IMR-90 (cell line): Measurements from ENCODE around the gene KRTAP9-4. TPM values are rescaled to one million over a fixed set of nuclear protein-coding genes. Genes with fewer than 3 reads are reported as not detected.
A peak's percentile ranks its signal among the peaks of the same experiment; 100 is the strongest.

Experiments
- ATAC-seq: fragments of 200-7000 bp; cut with Tn5 transposase; 2 replicates; pipeline ENCODE4 v1.9.1; 2020; ENCODE audit warnings: low read depth, mild to moderate bottlenecking, moderate library complexity
- BruUV-seq: library from RNA; stranded (reverse); fragments of 400-500 nt; replicated peaks from 2 replicates; lab custom pipeline; 2021; lab: Mats Ljungman, UMichigan
- CTCF ChIA-PET: fragments of 300-600 bp; formaldehyde crosslinking; extraction: SDS; loops from one replicate; lab custom pipeline; 2021; ENCODE audit warnings: antibody characterized with exemption; lab: Yijun Ruan, JAX
- POLR2A ChIA-PET: fragments of 300-600 bp; sonication (Branson Sonifier 250); formaldehyde crosslinking; loops from one replicate; lab custom pipeline; 2022; ENCODE audit warnings: antibody characterized with exemption; ENCODE audit not compliant: unreplicated experiment; lab: Charles Lee
- DNase-seq: peaks from one replicate; pipeline ENCODE4 v3.0.0; 2013
- H2AFZ ChIP-seq: replicated peaks from 2 replicates; pipeline ENCODE3; 2013; ENCODE audit warnings: low read length, mild to moderate bottlenecking; ENCODE audit not compliant: poor library complexity
- H2AK5ac ChIP-seq: 2 replicates; pipeline ENCODE4 v1.6.1; 2013; ENCODE audit warnings: low read depth, low read length, inconsistent platforms
- H2AK9ac ChIP-seq: replicated peaks from 2 replicates; pipeline ENCODE3; 2013; ENCODE audit warnings: mild to moderate bottlenecking, low read depth, low read length, moderate library complexity; ENCODE audit not compliant: poor library complexity
- H2BK120ac ChIP-seq: 2 replicates; pipeline ENCODE4 v1.6.1; 2013; ENCODE audit warnings: low read depth, low read length, inconsistent platforms
- H2BK15ac ChIP-seq: 3 replicates; pipeline ENCODE4 v1.6.1; 2013; ENCODE audit warnings: low read depth, low read length, inconsistent platforms
- H2BK20ac ChIP-seq: 2 replicates; pipeline ENCODE4 v1.6.1; 2013; ENCODE audit warnings: low read depth, mild to moderate bottlenecking, inconsistent platforms, low read length, moderate library complexity
- H2BK5ac ChIP-seq: 2 replicates; pipeline ENCODE4 v1.6.1; 2013; ENCODE audit warnings: mild to moderate bottlenecking, low read depth, low read length, inconsistent platforms; ENCODE audit not compliant: poor library complexity, severe bottlenecking
- H3K14ac ChIP-seq: replicated peaks from 2 replicates; pipeline ENCODE4 v1.6.1; 2013; ENCODE audit warnings: low read depth, low read length, inconsistent platforms
- H3K18ac ChIP-seq: 2 replicates; pipeline ENCODE4 v1.6.1; 2013; ENCODE audit warnings: low read depth, low read length, control low read depth
- H3K23ac ChIP-seq: 2 replicates; pipeline ENCODE4 v1.6.1; 2013; ENCODE audit warnings: low read depth, low read length, inconsistent platforms
- H3K27ac ChIP-seq: 2 replicates; pipeline ENCODE4 v1.5.1; 2013; ENCODE audit warnings: mild to moderate bottlenecking, control low read depth, low read length; ENCODE audit not compliant: insufficient read depth
- H3K27me3 ChIP-seq: 2 replicates; pipeline ENCODE4 v1.6.1; 2013; ENCODE audit warnings: low read length; ENCODE audit not compliant: control insufficient read depth, insufficient read depth
- H3K36me3 ChIP-seq: 2 replicates; pipeline ENCODE4 v1.6.1; 2013; ENCODE audit warnings: low read length, mixed read lengths; ENCODE audit not compliant: control insufficient read depth, insufficient read depth
- H3K4ac ChIP-seq: 2 replicates; pipeline ENCODE4 v1.6.1; 2013; ENCODE audit warnings: low read depth, low read length, inconsistent platforms
- H3K4me1 ChIP-seq: 2 replicates; pipeline ENCODE4 v1.6.1; 2013; ENCODE audit warnings: low read length, mixed read lengths; ENCODE audit not compliant: control insufficient read depth, insufficient read depth
- H3K4me2 ChIP-seq: 2 replicates; pipeline ENCODE4 v1.6.1; 2013; ENCODE audit warnings: low read depth, mild to moderate bottlenecking, control low read depth, low read length, moderate library complexity
- H3K4me3 ChIP-seq: 2 replicates; pipeline ENCODE4 v1.5.1; 2013; ENCODE audit warnings: low read depth, mild to moderate bottlenecking, control low read depth, low read length, moderate library complexity; ENCODE audit not compliant: insufficient read depth
- H3K56ac ChIP-seq: 2 replicates; pipeline ENCODE4 v1.6.1; 2013; ENCODE audit warnings: low read length, inconsistent platforms; ENCODE audit not compliant: insufficient read depth; ENCODE audit errors: extremely low read depth
- H3K79me1 ChIP-seq, 2 experiments: 2 replicates each; pipeline ENCODE4 v1.6.1; 2013; ENCODE audit warnings: low read length in 2 of 2, inconsistent platforms in 1 of 2, low read depth in 1 of 2
- H3K9ac ChIP-seq: 2 replicates; pipeline ENCODE4 v1.6.1; 2013; ENCODE audit warnings: low read depth, low read length, control low read depth
- H3K9me1 ChIP-seq: 2 replicates; pipeline ENCODE4 v1.6.1; 2013; ENCODE audit warnings: low read length, inconsistent platforms; ENCODE audit not compliant: insufficient read depth
- H3K9me3 ChIP-seq: 2 replicates; pipeline ENCODE4 v1.6.1; 2013; ENCODE audit warnings: low read length; ENCODE audit not compliant: control insufficient read depth, insufficient read depth
- H4K20me1 ChIP-seq: 2 replicates; pipeline ENCODE4 v1.6.1; 2013; ENCODE audit warnings: low read length, inconsistent platforms; ENCODE audit not compliant: insufficient read depth
- H4K5ac ChIP-seq: 2 replicates; pipeline ENCODE4 v1.6.1; 2013; ENCODE audit warnings: mild to moderate bottlenecking, low read depth, low read length, control low read depth
- H4K8ac ChIP-seq, 2 experiments: 2 replicates each; pipeline ENCODE4 v1.6.1; 2013; ENCODE audit warnings: low read depth in 2 of 2, low read length in 2 of 2, control low read depth in 1 of 2, inconsistent platforms in 1 of 2
- H4K91ac ChIP-seq: 2 replicates; pipeline ENCODE4 v1.6.1; 2013; ENCODE audit warnings: low read depth, low read length, inconsistent platforms; ENCODE audit not compliant: insufficient read depth
- BHLHE40 ChIP-seq: fragments of 150-350 bp; IDR thresholded peaks from 2 replicates; pipeline ENCODE4 v1.6.1; 2016; ENCODE audit warnings: mild to moderate bottlenecking, low read depth, low read length
- CEBPB ChIP-seq: IDR thresholded peaks from 2 replicates; pipeline ENCODE4 v1.6.1; 2012; ENCODE audit warnings: low read depth, low read length, improper control_type of control experiment
- CHD1 ChIP-seq: IDR thresholded peaks from 2 replicates; pipeline ENCODE4 v1.6.1; 2012; ENCODE audit warnings: low read depth, low read length, improper control_type of control experiment
- FOS ChIP-seq: fragments of 150-350 bp; IDR thresholded peaks from 2 replicates; pipeline ENCODE4 v1.6.1; 2016; ENCODE audit warnings: low read depth, low read length
- MAFK ChIP-seq: IDR thresholded peaks from 2 replicates; pipeline ENCODE4 v1.6.1; 2012; ENCODE audit warnings: low read depth, low read length, improper control_type of control experiment
- MAZ ChIP-seq: IDR thresholded peaks from 2 replicates; pipeline ENCODE4 v1.6.1; 2012; ENCODE audit warnings: low read depth, mild to moderate bottlenecking, low read length, improper control_type of control experiment, moderate library complexity, borderline replicate concordance
- MXI1 ChIP-seq: IDR thresholded peaks from 2 replicates; pipeline ENCODE4 v1.6.1; 2012; ENCODE audit warnings: low read depth, mild to moderate bottlenecking, low read length, moderate library complexity, borderline replicate concordance
- POLR2A ChIP-seq: IDR thresholded peaks from 2 replicates; pipeline ENCODE4 v1.6.1; 2012; ENCODE audit warnings: mild to moderate bottlenecking, low read depth, low read length
- RAD21 ChIP-seq: IDR thresholded peaks from 2 replicates; pipeline ENCODE4 v1.6.1; 2012; ENCODE audit warnings: low read length, improper control_type of control experiment
- RCOR1 ChIP-seq: IDR thresholded peaks from 2 replicates; pipeline ENCODE4 v1.6.1; 2012; ENCODE audit warnings: mild to moderate bottlenecking, low read length, improper control_type of control experiment; ENCODE audit not compliant: insufficient replicate concordance
- RFX5 ChIP-seq: IDR thresholded peaks from 2 replicates; pipeline ENCODE4 v1.8.0; 2012; ENCODE audit warnings: low read depth, mild to moderate bottlenecking, low read length, moderate library complexity
- SMC3 ChIP-seq: fragments of 150-350 bp; IDR thresholded peaks from 2 replicates; pipeline ENCODE4 v1.6.1; 2016; ENCODE audit warnings: low read depth, mild to moderate bottlenecking, antibody characterized with exemption, low read length, moderate library complexity
- WGBS, 2 experiments: methylation state at CpG; one replicate each; pipeline versions ENCODE4 v1.1.5 to v1.1.7; 2013; ENCODE audit warnings: missing lambda C conversion rate in 2 of 2; ENCODE audit not compliant: insufficient read length in 1 of 2; ENCODE audit errors: extremely low coverage in 2 of 2; 5-methylcytosine and 5-hydroxymethylcytosine counted together
- dilution Hi-C: fragments of 300-500 bp; cut with HindIII; formaldehyde crosslinking; loops from one replicate; pipeline ENCODE4 v1.14.3; 2018; ENCODE audit warnings: low sequenced_read_pairs; ENCODE audit not compliant: unreplicated experiment
- in situ Hi-C: fragments of 300-500 bp; cut with MboI; formaldehyde crosslinking; loops from 3 replicates; pipeline ENCODE4 v1.14.3; 2019; ENCODE audit warnings: low sequenced_read_pairs, inconsistent platforms, mixed read lengths
- intact Hi-C: fragments of 100-400 bp; cut with micrococcal nuclease; formaldehyde crosslinking; loops from 2 replicates; pipeline ENCODE4 v1.10.0; 2022
- polyA plus RNA-seq, 3 experiments: library from polyadenylated mRNA; depleted of rRNA; stranded (reverse); fragments of >200 nt; gene quantifications; 2 replicates each; pipeline ENCODE4 v1.2.3, GENCODE V29; 2012; ENCODE audit warnings: low replicate concordance in 1 of 3
- total RNA-seq: library from RNA; depleted of rRNA; stranded (reverse); fragments of >200 nt; gene quantifications from 2 replicates; pipeline ENCODE4 v1.2.3, GENCODE V29; 2012
- TF ChIP-seq, protein P1 (sequence below): conservative IDR thresholded peaks from 2 replicates; pipeline ENCODE4 v1.5.1; 2012; ENCODE audit warnings: mild to moderate bottlenecking, low read depth, low read length, improper control_type of control experiment
- TF ChIP-seq, protein P2 (sequence below): fragments of 150-350 bp; IDR thresholded peaks from 2 replicates; pipeline ENCODE4 v1.6.1; 2016; ENCODE audit warnings: low read depth, mild to moderate bottlenecking, low read length, moderate library complexity, borderline replicate concordance

The KRTAP9-4 gene
- total and polyA plus RNA-seq, 2 of the 4 experiments (the other 2 are of a cell fraction): not detected

- dilution Hi-C loops: no loop called here
- BruUV-seq: no TSS peak
Measured at GRCh38 chr17:41265078-41265477, 15.6 kb downstream of the KRTAP9-4 start, which contains the start of gene KRTAP9-6. Gene KRTAP9-6 (plus strand): TSS chr17:41265378. CDS start chr17:41265378, 0 bp downstream.

More at GRCh38 chr17:41265078-41265477, 15.6 kb downstream of the KRTAP9-4 start, which contains the start of gene KRTAP9-6:
- Histone ChIP-seq H2BK120ac (no peak within 1 kb of the TSS), H3K18ac (no peak within 1 kb of the TSS), H3K4ac (no peak within 1 kb of the TSS), H4K20me1 (no peaks in the 10 kb centered on the region), H2BK20ac (no peak within 1 kb of the TSS; the same call in 1 of the 2 replicates), H2BK15ac (peak within 1 kb of the TSS; percentile 2; the same call in 1 of the 3 replicates), H3K79me1 (no peaks in the 10 kb centered on the region), H2AK9ac (peak within 1 kb of the TSS; percentile 37), H3K9me1 (no peaks in the 10 kb centered on the region), H2BK5ac (no peak within 1 kb of the TSS), H3K27me3 (peaks cover 9% of the 10 kb centered on the region), H2AFZ (no peak within 1 kb of the TSS), H4K5ac (no peak within 1 kb of the TSS), H3K4me1 (no peaks in the 10 kb centered on the region), H3K23ac (no peak within 1 kb of the TSS), H4K91ac (0 out of 2 replicates have a peak within 1 kb of the TSS, but pooled peaks have one; percentile 7), H3K36me3 (no peaks in the 10 kb centered on the region), H3K4me2 (no peak within 1 kb of the TSS), H4K8ac (no peak within 1 kb of the TSS), H3K14ac (no peak within 1 kb of the TSS), H3K9ac (no peak within 1 kb of the TSS), H3K27ac (no peak within 1 kb of the TSS), H3K4me3 (no peak within 1 kb of the TSS), H2AK5ac (no peak within 1 kb of the TSS), H3K9me3 (no peaks in the 10 kb centered on the region), H3K56ac (no peak within 1 kb of the TSS)
- intact Hi-C loops: loop anchor here (2.0 kb wide), 1 partner anchor 14 kb away; no protein-coding TSS in a partner anchor
- DNase-seq: no peak
- CTCF ChIA-PET: no interaction called here
- TF ChIP-seq BHLHE40 (no peak), CEBPB (no peak), SMC3 (no peak), POLR2A (no peak), CHD1 (no peak), RFX5 (no peak), MAFK (no peak), FOS (no peak), RCOR1 (no peak), RAD21 (no peak), MAZ (no peak), MXI1 (no peak)
- TF ChIP-seq, protein P1, sequence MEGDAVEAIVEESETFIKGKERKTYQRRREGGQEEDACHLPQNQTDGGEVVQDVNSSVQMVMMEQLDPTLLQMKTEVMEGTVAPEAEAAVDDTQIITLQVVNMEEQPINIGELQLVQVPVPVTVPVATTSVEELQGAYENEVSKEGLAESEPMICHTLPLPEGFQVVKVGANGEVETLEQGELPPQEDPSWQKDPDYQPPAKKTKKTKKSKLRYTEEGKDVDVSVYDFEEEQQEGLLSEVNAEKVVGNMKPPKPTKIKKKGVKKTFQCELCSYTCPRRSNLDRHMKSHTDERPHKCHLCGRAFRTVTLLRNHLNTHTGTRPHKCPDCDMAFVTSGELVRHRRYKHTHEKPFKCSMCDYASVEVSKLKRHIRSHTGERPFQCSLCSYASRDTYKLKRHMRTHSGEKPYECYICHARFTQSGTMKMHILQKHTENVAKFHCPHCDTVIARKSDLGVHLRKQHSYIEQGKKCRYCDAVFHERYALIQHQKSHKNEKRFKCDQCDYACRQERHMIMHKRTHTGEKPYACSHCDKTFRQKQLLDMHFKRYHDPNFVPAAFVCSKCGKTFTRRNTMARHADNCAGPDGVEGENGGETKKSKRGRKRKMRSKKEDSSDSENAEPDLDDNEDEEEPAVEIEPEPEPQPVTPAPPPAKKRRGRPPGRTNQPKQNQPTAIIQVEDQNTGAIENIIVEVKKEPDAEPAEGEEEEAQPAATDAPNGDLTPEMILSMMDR: no peak
- TF ChIP-seq, protein P2, sequence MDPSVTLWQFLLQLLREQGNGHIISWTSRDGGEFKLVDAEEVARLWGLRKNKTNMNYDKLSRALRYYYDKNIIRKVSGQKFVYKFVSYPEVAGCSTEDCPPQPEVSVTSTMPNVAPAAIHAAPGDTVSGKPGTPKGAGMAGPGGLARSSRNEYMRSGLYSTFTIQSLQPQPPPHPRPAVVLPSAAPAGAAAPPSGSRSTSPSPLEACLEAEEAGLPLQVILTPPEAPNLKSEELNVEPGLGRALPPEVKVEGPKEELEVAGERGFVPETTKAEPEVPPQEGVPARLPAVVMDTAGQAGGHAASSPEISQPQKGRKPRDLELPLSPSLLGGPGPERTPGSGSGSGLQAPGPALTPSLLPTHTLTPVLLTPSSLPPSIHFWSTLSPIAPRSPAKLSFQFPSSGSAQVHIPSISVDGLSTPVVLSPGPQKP: no peak
- POLR2A ChIA-PET: no interaction called here
- ATAC-seq: no peak
- in situ Hi-C loops: no loop called here
- no CpG with 5 or more reads among the region's 2 CpGs for WGBS, 2 experiments
